ENCODE results near the gene CLIC4.
A peak's percentile ranks its signal among the peaks of the same experiment; 100 is the strongest.
"Not testable (repeated sequence)": the region's sequence is repeated elsewhere in the genome, so short reads cannot be mapped to it uniquely, and the experiment has no call there.

The CLIC4 gene

DNA sequence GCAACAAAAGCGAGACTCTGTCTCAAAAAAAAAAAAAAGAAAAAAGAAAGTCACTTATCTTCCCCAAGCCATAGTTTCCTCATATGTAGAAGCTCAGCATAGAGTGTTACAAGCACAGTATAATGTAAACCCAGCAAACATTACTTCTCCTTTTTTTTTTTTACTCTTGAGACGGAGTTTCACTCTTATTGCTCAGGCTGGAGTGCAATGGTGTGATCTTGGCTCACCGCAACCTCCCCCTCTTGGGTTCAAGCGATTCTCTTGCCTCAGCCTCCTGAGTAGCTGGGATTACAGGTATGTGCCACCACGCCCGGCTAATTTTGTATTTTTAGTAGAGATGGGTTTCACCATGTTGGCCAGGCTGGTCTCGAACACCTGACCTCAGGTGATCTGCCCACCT, 11.9 kb upstream of the CLIC4 start:
- not testable (repeated sequence) for H3K36me3 Mint-ChIP-seq, H3K4me3 Mint-ChIP-seq, H3K27ac Mint-ChIP-seq, H3K9me3 Mint-ChIP-seq, H3K4me1 Mint-ChIP-seq, H3K27me3 Mint-ChIP-seq

GRCh38 chr1:24735156-24735508, 10.1 kb upstream of the CLIC4 start:
- no peaks in the 10 kb centered on the region for H3K9me3 Mint-ChIP-seq
- no peaks in the 10 kb centered on the region for H3K36me3 Mint-ChIP-seq
- H3K4me3 Mint-ChIP-seq = no peak overlapping the region
- peaks cover 3% of the 10 kb centered on the region for H3K4me1 Mint-ChIP-seq
- no peak overlapping the region for H3K27ac Mint-ChIP-seq
- no peaks in the 10 kb centered on the region for H3K27me3 Mint-ChIP-seq

DNA sequence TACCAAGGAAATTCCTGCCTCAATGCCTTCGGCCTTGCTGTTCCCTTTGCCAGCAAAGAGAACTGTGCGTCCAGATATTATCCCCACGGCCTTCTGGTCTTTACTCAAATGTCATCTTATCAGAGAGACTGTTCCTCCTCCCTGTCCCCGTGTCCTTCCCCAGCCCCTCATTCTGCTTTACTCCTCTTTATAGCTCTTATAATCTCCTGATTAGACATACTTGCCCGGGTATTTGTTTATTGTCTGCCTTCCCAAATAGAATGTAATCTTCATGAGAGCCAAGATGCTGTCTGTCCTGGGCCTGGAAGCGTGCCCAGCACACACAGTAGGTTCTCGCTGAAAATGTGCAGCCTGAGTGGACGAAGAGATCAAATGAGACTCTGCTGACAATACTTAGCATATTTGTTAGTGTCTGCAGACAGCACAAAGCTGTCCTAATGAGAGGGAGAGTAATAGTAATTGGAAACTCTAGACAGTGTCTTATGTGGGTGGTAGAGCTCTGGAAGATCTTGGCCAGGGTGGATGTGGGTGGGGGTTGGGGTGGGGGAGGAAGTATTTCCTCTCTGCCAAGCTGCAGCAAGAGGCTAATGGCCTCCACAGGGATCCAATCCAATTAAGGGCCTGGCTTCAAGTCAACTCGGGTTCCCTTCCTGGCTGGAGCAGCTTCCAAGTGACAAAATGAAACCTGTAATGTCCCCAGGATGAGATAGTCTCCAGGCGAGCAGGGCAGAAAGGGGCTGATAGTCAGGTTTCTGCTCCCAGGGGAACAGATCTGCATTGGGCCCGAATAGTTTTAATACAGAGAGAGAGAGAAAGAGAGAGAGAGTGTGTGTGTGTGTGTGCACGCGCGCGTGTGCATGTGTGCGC, 9.5 kb upstream of the CLIC4 start:
- Mint-ChIP-seq H3K4me1 (peaks cover 3% of the 10 kb centered on the region), H3K36me3 (no peaks in the 10 kb centered on the region), H3K9me3 (no peaks in the 10 kb centered on the region), H3K4me3 (no peak overlapping the region), H3K27me3 (no peaks in the 10 kb centered on the region), H3K27ac (no peak overlapping the region)

- Mint-ChIP-seq H3K4me3 (no peak overlapping the region), H3K27me3 (peaks cover 4% of the 10 kb centered on the region), H3K9me3 (no peaks in the 10 kb centered on the region), H3K27ac (no peak overlapping the region), H3K36me3 (no peaks in the 10 kb centered on the region), H3K4me1 (peaks cover 9% of the 10 kb centered on the region)
Measured at GRCh38 chr1:24737368-24738117, 7.7 kb upstream of the CLIC4 start.

DNA sequence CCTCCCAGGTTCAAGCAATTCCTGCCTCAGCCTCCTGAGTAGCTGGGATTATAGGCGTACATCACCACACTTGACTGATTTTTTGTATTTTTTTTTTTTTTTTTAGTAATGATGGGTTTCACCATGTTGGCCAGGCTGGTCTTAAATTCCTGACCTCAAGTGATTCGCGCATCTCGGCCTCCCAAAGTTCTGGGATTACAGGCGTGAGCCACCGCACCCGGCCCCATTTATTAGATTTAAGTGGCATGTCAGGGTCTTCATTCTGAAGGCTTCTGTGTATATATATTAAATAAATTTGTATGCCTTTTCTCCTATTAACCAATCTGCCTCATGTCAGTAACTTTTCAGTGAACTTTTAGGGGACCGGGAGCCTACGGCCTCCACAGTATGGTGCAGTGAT, 6.0 kb upstream of the CLIC4 start:
- H3K4me3 Mint-ChIP-seq = no peak overlapping the region
- H3K27me3 Mint-ChIP-seq = peaks cover 4% of the 10 kb centered on the region
- H3K27ac Mint-ChIP-seq = no peak overlapping the region
- H3K36me3 Mint-ChIP-seq = no peaks in the 10 kb centered on the region
- no peaks in the 10 kb centered on the region for H3K9me3 Mint-ChIP-seq
- H3K4me1 Mint-ChIP-seq = peaks cover 19% of the 10 kb centered on the region

- peak overlapping the region; percentile 24 for H3K4me3 Mint-ChIP-seq
Measured at GRCh38 chr1:24742090-24742938, 2.9 kb upstream of the CLIC4 start.

DNA sequence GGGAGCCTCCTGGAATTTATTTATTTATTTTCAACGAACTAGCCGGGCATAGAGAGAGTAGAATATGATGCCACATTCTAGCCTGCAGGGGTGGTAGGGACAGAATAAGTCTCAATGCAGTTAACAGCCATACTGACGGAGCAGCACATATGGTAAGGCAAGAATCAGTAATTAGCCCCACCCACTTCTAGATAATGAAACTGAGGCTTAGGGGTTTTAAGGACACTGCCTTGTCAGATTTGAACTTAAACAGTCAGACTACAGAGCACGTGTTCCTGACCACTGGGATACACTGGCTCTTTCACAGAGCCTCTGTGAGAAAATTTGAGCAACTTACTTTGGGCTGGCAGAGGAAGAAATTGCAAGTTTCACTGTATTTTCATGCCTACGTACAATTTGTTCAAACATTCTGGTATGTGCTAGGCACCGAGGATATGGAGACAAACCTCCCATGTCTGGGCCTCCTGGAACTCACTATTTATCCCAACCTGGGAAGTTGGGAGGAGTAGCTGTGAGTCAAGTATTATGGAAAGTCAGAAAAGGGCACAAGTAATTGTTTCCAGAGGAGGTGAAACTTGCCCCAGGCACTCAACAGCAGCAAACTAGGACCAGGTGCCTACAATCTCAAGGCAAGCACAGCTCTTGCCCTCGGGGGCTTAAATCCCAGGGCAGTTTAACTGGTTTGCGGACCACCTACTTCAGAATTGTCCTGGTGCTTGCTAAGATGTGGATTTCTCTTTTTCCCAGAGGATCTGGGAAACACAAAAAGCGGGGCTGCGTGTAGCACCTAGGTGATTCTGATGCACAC, 1.6 kb upstream of the CLIC4 start:
- Mint-ChIP-seq H3K36me3 (no peaks in the 10 kb centered on the region), H3K9me3 (no peaks in the 10 kb centered on the region), H3K4me3 (peak overlapping the region; percentile 66), H3K27ac (no peak overlapping the region), H3K27me3 (peaks cover 4% of the 10 kb centered on the region), H3K4me1 (peaks cover 25% of the 10 kb centered on the region)

More at GRCh38 chr1:24742090-24742938, 2.9 kb upstream of the CLIC4 start:
- peak overlapping the region; percentile 68 for H3K27ac Mint-ChIP-seq
- H3K36me3 Mint-ChIP-seq = no peaks in the 10 kb centered on the region
- peaks cover 25% of the 10 kb centered on the region for H3K4me1 Mint-ChIP-seq
- H3K27me3 Mint-ChIP-seq = peaks cover 4% of the 10 kb centered on the region
- H3K9me3 Mint-ChIP-seq = no peaks in the 10 kb centered on the region

DNA sequence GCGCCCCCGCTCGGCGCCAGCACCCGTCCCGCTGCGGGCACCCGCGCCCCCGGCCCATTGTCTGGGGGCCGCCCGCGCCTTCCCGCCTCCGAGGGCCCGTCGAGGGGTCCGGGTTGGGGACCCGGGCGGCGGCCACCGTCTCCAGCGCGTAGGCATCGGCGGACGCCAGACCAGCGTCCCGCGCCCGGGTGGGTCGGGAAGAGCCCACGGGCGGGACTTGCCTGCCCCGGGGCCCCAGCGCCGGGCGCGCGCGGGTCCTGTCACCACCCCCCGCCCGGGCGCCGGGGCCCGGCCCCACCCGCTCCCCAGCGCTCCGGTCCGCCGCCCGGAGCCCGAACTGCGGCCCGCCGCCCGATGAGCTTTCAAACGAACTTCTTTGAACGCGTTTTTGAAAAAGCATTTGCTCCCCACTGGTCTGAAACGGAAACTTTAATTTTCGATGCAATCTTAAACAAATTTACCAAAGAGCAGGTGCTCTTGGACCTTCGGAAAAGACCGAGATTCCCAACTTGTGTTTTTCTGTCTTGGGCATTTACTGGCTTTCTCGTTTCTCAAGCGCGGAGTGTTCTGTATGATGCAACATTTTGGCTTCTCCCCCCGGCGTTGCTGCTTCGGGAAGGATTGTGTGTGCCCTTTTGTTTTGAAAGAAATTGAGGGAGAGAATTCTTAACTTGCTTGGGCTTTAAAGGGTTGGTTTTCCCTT, 615 bp downstream of the CLIC4 start:
- Mint-ChIP-seq H3K36me3 (no peaks in the 10 kb centered on the region), H3K27ac (peak overlapping the region; percentile 66), H3K4me1 (peaks cover 25% of the 10 kb centered on the region)

GRCh38 chr1:24748191-24749121, 3.2 kb downstream of the CLIC4 start:
- Mint-ChIP-seq H3K27ac (no peak overlapping the region), H3K9me3 (no peaks in the 10 kb centered on the region), H3K27me3 (no peaks in the 10 kb centered on the region), H3K4me3 (peak overlapping the region; percentile 23), H3K36me3 (no peaks in the 10 kb centered on the region), H3K4me1 (peaks cover 16% of the 10 kb centered on the region)

More for the DNA sequence above, 615 bp downstream of the CLIC4 start:
- Mint-ChIP-seq H3K4me3 (peak overlapping the region; percentile 93), H3K9me3 (no peaks in the 10 kb centered on the region), H3K27me3 (peaks cover 4% of the 10 kb centered on the region)

GRCh38 chr1:24749252-24749651, 4.0 kb downstream of the CLIC4 start:
- H3K4me3 Mint-ChIP-seq = no peak overlapping the region
- H3K27ac Mint-ChIP-seq = no peak overlapping the region
- no peaks in the 10 kb centered on the region for H3K36me3 Mint-ChIP-seq
- H3K27me3 Mint-ChIP-seq = no peaks in the 10 kb centered on the region
- peaks cover 10% of the 10 kb centered on the region for H3K4me1 Mint-ChIP-seq
- H3K9me3 Mint-ChIP-seq = no peaks in the 10 kb centered on the region

- no peak overlapping the region for H3K27ac Mint-ChIP-seq
- peaks cover 10% of the 10 kb centered on the region for H3K4me1 Mint-ChIP-seq
- H3K27me3 Mint-ChIP-seq = no peaks in the 10 kb centered on the region
- H3K4me3 Mint-ChIP-seq = no peak overlapping the region
- H3K36me3 Mint-ChIP-seq = no peaks in the 10 kb centered on the region
- no peaks in the 10 kb centered on the region for H3K9me3 Mint-ChIP-seq
Measured at GRCh38 chr1:24749886-24750285, 4.6 kb downstream of the CLIC4 start.

- Mint-ChIP-seq H3K4me3 (no peak overlapping the region), H3K36me3 (no peaks in the 10 kb centered on the region), H3K27ac (no peak overlapping the region), H3K4me1 (no peaks in the 10 kb centered on the region), H3K9me3 (no peaks in the 10 kb centered on the region), H3K27me3 (no peaks in the 10 kb centered on the region)
Measured at GRCh38 chr1:24751833-24752232, 6.6 kb downstream of the CLIC4 start.

DNA sequence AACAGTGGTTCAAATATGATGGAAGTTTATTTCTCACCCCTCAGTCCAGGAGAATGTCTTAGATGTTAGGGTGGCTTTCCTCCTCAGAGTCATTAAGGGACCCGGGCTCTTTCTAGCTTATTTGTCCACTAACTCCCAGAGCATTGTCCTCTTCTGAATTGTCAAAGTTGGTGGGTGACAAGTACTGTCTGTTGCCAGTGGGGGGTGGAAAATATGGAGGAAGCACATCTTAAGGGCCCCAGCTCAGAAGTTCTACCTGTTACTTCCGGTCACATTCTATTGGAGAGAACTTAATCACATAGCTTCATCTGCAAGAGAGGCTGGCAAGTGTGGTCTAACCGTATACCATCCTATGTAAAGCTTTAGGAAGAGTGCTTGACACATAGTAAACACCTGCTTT, 7.1 kb downstream of the CLIC4 start:
- H3K4me1 Mint-ChIP-seq = no peaks in the 10 kb centered on the region
- H3K27me3 Mint-ChIP-seq = no peaks in the 10 kb centered on the region
- H3K9me3 Mint-ChIP-seq = no peaks in the 10 kb centered on the region
- no peaks in the 10 kb centered on the region for H3K36me3 Mint-ChIP-seq
- H3K4me3 Mint-ChIP-seq = no peak overlapping the region
- H3K27ac Mint-ChIP-seq = no peak overlapping the region

- H3K4me1 Mint-ChIP-seq = no peaks in the 10 kb centered on the region
Measured at GRCh38 chr1:24754229-24754628, 9.0 kb downstream of the CLIC4 start.

More at GRCh38 chr1:24754229-24754628, 9.0 kb downstream of the CLIC4 start:
- Mint-ChIP-seq H3K27me3 (no peaks in the 10 kb centered on the region), H3K27ac (no peak overlapping the region), H3K36me3 (no peaks in the 10 kb centered on the region), H3K9me3 (no peaks in the 10 kb centered on the region), H3K4me3 (no peak overlapping the region)

Data from activated naive CD4-positive, alpha-beta T cell treated with anti-CD3 and anti-CD28 coated beads, Interleukin-2, amount 50 U/mL, for 24 hours (primary cell).